ENCODE measurements around the gene YAP1. TPM values are rescaled to one million over a fixed set of nuclear protein-coding genes. Genes with fewer than 3 reads are reported as not detected.

The YAP1 gene
- total and polyA plus RNA-seq, 8 donors: 22.0 to 400 (median 64.4) TPM

DNA sequence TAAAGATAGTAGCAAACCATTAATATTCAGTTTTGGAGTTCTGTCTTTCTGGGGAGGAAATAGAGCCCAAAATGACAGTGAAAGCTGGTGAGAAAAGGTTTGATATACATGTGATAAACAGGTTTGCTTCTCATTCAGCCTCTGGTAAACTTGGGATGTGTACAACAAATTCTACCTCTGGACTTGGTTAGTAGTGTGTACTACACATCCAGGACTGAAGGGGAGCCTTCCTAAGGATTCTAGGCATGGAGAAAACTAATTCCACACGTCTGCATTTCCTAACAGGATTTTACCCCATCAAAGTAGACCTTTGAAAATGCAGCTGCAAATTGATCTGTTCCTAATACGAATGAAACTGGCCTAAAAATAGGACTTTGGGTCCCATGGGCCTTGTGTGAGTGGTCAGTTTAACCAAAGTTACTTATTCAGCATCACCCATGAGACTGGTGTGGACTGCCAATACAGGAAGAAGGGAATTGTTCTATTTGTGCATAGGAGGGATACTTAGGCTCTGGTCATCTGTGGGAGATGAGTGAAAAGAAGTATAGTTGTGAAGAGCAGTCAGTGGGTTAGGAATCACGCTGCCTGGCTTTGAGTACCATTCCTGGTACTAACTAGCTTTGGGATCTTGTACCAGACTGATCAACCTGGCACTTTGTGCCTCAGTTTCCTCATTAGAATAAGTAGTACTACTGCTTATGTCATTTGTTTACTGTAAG lies 74.2 kb downstream of the YAP1 start:
- H3K4me1 ChIP-seq: peaks cover 5 to 46% (median 34%) of the 10 kb centered on the region in 4 donors
- H3K27me3 ChIP-seq: no peaks in the 10 kb centered on the region
- H3K36me3 ChIP-seq: peaks cover 0 to 4% (median 0%) of the 10 kb centered on the region in 4 donors
- H3K27ac ChIP-seq: peak overlapping the region in 1 of 5 donors; percentile 50
- TF ChIP-seq EP300 (IDR thresholded peaks at IDR 0.05) (no peak), POLR2AphosphoS5 (IDR thresholded peaks at IDR 0.05) (no peak), POLR2A (IDR thresholded peaks at IDR 0.05) (no peak)
- TF ChIP-seq, protein P1, sequence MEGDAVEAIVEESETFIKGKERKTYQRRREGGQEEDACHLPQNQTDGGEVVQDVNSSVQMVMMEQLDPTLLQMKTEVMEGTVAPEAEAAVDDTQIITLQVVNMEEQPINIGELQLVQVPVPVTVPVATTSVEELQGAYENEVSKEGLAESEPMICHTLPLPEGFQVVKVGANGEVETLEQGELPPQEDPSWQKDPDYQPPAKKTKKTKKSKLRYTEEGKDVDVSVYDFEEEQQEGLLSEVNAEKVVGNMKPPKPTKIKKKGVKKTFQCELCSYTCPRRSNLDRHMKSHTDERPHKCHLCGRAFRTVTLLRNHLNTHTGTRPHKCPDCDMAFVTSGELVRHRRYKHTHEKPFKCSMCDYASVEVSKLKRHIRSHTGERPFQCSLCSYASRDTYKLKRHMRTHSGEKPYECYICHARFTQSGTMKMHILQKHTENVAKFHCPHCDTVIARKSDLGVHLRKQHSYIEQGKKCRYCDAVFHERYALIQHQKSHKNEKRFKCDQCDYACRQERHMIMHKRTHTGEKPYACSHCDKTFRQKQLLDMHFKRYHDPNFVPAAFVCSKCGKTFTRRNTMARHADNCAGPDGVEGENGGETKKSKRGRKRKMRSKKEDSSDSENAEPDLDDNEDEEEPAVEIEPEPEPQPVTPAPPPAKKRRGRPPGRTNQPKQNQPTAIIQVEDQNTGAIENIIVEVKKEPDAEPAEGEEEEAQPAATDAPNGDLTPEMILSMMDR (IDR thresholded peaks at IDR 0.05): no peak
- H3K4me3 ChIP-seq: no peak overlapping the region
- WGBS, 5 donors: 73 to 85% (median 79%) methylated on average over 3 of the region's 3 CpGs
- no peaks in the 10 kb centered on the region for H3K9me3 ChIP-seq
- intact Hi-C loops (cut with DNase I; ENCODE audit: low total_unique reads): no loop called here
- no peak for DNase-seq

DNA sequence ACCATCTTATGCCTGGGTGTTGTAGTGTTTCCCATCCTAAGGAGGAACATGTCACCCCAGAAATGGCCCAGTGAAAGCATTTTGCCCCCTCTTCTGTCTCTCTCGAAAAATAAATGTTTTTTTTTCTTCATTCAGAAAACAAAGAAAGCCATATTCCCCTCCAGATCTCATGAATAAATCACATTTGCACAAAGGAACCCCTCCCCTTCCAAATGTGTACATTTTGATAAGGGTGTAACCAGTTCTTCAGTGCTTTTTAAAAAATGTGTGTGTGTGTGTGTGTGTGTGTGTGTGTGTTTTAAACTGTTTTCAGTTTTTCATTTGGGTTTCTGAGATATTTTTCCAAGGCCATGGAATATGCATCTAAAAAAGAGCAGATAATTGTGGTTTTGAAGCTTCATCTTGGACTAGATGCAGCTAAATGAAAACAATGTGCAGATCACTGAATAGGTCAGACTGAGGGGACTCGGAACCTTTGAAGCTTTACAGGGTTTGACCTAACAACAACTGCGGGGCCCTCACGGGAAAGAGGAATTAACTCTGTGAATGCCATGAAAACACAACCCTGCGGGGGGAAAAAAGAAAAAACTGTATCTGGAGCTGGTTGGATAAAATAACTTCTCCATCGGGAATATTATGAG lies 76.4 kb downstream of the YAP1 start:
- DNase-seq: peak in 1 of 2 donors; percentile 31
- TF ChIP-seq, protein P1 (IDR thresholded peaks at IDR 0.05): no peak
- no peak for TF ChIP-seq POLR2A (IDR thresholded peaks at IDR 0.05)
- no peak for TF ChIP-seq POLR2AphosphoS5 (IDR thresholded peaks at IDR 0.05)
- no peak for TF ChIP-seq EP300 (IDR thresholded peaks at IDR 0.05)
- Histone ChIP-seq H3K4me1 (peaks cover 5 to 58% (median 40%) of the 10 kb centered on the region in 4 donors), H3K27ac (peak overlapping the region in 2 of 5 donors; percentile 20 to 57), H3K27me3 (no peaks in the 10 kb centered on the region), H3K9me3 (no peaks in the 10 kb centered on the region), H3K4me3 (no peak overlapping the region), H3K36me3 (no peaks in the 10 kb centered on the region)
- intact Hi-C loops (cut with DNase I; ENCODE audit: low total_unique reads): no loop called here
- WGBS, 5 donors: 19 to 44% (median 23%) methylated on average over 6 of the region's 6 CpGs

GRCh38 chr11:102187416-102188151 lies 77.3 kb downstream of the YAP1 start:
- Histone ChIP-seq H3K27me3 (no peaks in the 10 kb centered on the region), H3K27ac (peak overlapping the region in 3 of 5 donors; percentile 20 to 57 (median 28)), H3K4me3 (no peak overlapping the region), H3K36me3 (no peaks in the 10 kb centered on the region), H3K9me3 (no peaks in the 10 kb centered on the region), H3K4me1 (peaks cover 5 to 66% (median 41%) of the 10 kb centered on the region in 4 donors)
- 34 to 41% (median 37%) methylated on average over 8 of the region's 8 CpGs for WGBS, 5 donors
- DNase-seq: peak in 1 of 2 donors; percentile 56
- TF ChIP-seq, protein P1 (IDR thresholded peaks at IDR 0.05): no peak
- TF ChIP-seq EP300 (IDR thresholded peaks at IDR 0.05) (no peak), POLR2AphosphoS5 (IDR thresholded peaks at IDR 0.05) (no peak), POLR2A (IDR thresholded peaks at IDR 0.05) (no peak)
- intact Hi-C loops (cut with DNase I; ENCODE audit: low total_unique reads): no loop called here

DNA sequence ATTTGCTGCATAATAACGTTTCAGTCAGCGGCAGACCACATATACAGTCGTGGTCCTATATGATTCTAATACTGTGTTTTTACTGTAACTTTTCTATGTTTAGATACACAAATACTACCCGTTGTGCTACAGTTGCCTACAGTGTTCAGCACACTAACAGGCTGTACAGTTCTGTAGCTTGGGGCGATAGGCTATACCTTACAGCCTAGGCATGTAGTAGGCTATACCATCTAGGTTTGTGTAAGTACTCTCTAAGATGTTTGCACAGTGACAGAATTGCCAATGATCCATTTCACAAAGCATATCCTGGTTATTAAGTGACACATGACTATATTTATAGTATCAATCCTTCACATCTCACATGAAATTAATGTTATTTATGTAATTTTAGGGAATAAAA lies 78.2 kb downstream of the YAP1 start:
- no peak overlapping the region for H3K27ac ChIP-seq
- TF ChIP-seq POLR2A (IDR thresholded peaks at IDR 0.05): no peak
- no peak for TF ChIP-seq POLR2AphosphoS5 (IDR thresholded peaks at IDR 0.05)
- no peak for TF ChIP-seq EP300 (IDR thresholded peaks at IDR 0.05)
- TF ChIP-seq, protein P1 (IDR thresholded peaks at IDR 0.05): no peak
- 50 to 61% (median 53%) methylated on average over 5 of the region's 5 CpGs for WGBS, 5 donors
- peaks cover 13 to 73% (median 47%) of the 10 kb centered on the region in 4 donors for H3K4me1 ChIP-seq
- no peaks in the 10 kb centered on the region for H3K9me3 ChIP-seq
- no peaks in the 10 kb centered on the region for H3K27me3 ChIP-seq
- intact Hi-C loops (cut with DNase I; ENCODE audit: low total_unique reads): no loop called here
- no peak for DNase-seq
- H3K4me3 ChIP-seq: no peak overlapping the region
- no peaks in the 10 kb centered on the region for H3K36me3 ChIP-seq
